SK-N-SH treated with all-trans-retinoic acid at 6 μM for 48 hours (cell line): Measurements from ENCODE around the gene SC5D.

Experiments
- ZC3H10 ChIP-seq: fragments of 250-450 bp; sonication (Bioruptor Pico); IDR thresholded peaks from 2 replicates; pipeline ENCODE4 v1.5.1; 2021; ENCODE audit warnings: mild to moderate bottlenecking, moderate library complexity
- ZFP3 ChIP-seq: fragments of 250-450 bp; sonication (Bioruptor Pico); IDR thresholded peaks from 2 replicates; pipeline ENCODE4 v1.5.0; 2020; ENCODE audit warnings: mild to moderate bottlenecking, moderate library complexity
- ZFP30 ChIP-seq: fragments of 450-650 bp; formaldehyde crosslinking; IDR thresholded peaks from 2 replicates; pipeline ENCODE4 v1.5.0; 2022; ENCODE audit warnings: mild to moderate bottlenecking, moderate library complexity
- TF ChIP-seq, protein P1 (sequence below): fragments of 250-450 bp; sonication (Bioruptor Pico); IDR thresholded peaks from 2 replicates; pipeline ENCODE4 v1.5.1; 2020; ENCODE audit warnings: low read depth, mild to moderate bottlenecking, moderate library complexity
- TF ChIP-seq, protein P2 (sequence below): fragments of 250-450 bp; sonication (Bioruptor Pico); IDR thresholded peaks from 2 replicates; pipeline ENCODE4 v1.8.0; 2020; ENCODE audit warnings: mild to moderate bottlenecking, moderate library complexity, borderline replicate concordance

DNA sequence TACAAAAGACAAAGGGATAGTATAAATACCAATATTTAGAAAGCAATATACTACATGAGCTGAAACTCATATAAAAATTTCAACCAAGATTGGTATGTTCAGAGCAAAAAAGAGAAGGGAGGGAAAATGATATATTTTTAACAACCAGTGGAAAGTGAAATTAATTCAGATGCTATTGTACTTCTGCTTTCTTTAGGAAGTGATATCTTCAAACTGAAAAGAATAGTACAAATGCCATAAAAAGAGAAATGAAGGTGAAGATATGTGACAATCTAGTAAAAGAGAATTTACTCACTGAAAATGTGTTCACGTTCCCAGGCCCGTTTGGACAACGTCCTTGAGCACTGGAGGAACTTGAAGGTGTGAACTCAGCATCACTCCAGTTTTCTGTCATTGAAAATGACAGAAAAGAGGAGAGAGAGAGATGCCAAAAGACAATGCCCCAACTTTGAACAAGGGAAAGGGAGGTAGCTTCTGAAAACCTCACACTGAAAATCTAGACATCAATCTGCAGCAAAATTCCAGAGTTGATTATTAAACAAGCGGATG is 47.5 kb downstream of the SC5D start:
- TF ChIP-seq ZFP30 (CRISPR knock-in tag) = no peak
- TF ChIP-seq, protein P1, sequence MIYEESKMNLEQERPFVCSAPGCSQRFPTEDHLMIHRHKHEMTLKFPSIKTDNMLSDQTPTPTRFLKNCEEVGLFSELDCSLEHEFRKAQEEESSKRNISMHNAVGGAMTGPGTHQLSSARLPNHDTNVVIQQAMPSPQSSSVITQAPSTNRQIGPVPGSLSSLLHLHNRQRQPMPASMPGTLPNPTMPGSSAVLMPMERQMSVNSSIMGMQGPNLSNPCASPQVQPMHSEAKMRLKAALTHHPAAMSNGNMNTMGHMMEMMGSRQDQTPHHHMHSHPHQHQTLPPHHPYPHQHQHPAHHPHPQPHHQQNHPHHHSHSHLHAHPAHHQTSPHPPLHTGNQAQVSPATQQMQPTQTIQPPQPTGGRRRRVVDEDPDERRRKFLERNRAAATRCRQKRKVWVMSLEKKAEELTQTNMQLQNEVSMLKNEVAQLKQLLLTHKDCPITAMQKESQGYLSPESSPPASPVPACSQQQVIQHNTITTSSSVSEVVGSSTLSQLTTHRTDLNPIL (CRISPR knock-in tag) = no peak
- TF ChIP-seq ZC3H10 (CRISPR knock-in tag) = no peak
- TF ChIP-seq, protein P2, sequence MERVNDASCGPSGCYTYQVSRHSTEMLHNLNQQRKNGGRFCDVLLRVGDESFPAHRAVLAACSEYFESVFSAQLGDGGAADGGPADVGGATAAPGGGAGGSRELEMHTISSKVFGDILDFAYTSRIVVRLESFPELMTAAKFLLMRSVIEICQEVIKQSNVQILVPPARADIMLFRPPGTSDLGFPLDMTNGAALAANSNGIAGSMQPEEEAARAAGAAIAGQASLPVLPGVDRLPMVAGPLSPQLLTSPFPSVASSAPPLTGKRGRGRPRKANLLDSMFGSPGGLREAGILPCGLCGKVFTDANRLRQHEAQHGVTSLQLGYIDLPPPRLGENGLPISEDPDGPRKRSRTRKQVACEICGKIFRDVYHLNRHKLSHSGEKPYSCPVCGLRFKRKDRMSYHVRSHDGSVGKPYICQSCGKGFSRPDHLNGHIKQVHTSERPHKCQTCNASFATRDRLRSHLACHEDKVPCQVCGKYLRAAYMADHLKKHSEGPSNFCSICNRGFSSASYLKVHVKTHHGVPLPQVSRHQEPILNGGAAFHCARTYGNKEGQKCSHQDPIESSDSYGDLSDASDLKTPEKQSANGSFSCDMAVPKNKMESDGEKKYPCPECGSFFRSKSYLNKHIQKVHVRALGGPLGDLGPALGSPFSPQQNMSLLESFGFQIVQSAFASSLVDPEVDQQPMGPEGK (CRISPR knock-in tag) = no peak
- no peak for TF ChIP-seq ZFP3
